Frontal cortex (tissue), 4 donors: ENCODE data around the gene MCM5. TPM values are rescaled to one million over a fixed set of nuclear protein-coding genes. Genes with fewer than 3 reads are reported as not detected.
"Not testable (repeated sequence)": the region's sequence is repeated elsewhere in the genome, so short reads cannot be mapped to it uniquely, and the experiment has no call there.

Source experiments
- DNase-seq, 2 donors: peaks; one replicate each; pipeline ENCODE4 v3.0.0; 2012; ENCODE audit warnings: low spot score in 2 of 2
- FAIRE-seq: peaks from 2 replicates; lab custom pipeline; 2012; peaks lifted over from hg19 to GRCh38; lab: Jason Lieb, UNC
- total RNA-seq: library from RNA; depleted of rRNA; stranded (reverse); fragments of >200 nt; gene quantifications from one replicate; pipeline ENCODE4 v1.2.3, GENCODE V29; 2014
- donor health status: control.
- donor health status: control.
- donor health status: control.

The MCM5 gene
- total RNA-seq, 1 donor from 2014 or later, result 9.4 TPM

DNA sequence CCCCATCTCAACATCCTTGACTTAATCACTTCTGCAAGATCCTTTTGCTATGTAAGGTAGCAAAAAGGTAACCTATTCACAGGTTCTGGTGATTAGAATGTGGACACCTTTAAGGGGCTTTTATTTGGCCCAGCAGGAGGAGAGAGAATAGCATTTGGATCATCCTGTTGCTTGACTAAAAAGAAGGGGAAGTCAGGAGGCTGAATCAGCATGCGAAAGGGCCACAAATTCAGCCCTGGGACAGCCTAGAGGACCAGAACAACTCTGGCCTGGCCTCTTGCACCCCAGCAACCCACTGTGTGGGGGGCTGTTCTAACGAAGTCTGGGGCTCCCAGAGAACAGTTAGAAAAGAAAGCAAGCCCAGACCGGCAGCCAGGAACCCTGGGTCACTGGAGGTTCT, 22.2 kb upstream of the MCM5 start:
- FAIRE-seq (no peak), DNase-seq (no peak)

GRCh38 chr22:35378621-35379020, 21.3 kb upstream of the MCM5 start:
- DNase-seq, result no peak
- FAIRE-seq, result no peak

- DNase-seq, result no peak
- FAIRE-seq, result no peak
Measured at GRCh38 chr22:35379146-35379993, 20.6 kb upstream of the MCM5 start.

DNA sequence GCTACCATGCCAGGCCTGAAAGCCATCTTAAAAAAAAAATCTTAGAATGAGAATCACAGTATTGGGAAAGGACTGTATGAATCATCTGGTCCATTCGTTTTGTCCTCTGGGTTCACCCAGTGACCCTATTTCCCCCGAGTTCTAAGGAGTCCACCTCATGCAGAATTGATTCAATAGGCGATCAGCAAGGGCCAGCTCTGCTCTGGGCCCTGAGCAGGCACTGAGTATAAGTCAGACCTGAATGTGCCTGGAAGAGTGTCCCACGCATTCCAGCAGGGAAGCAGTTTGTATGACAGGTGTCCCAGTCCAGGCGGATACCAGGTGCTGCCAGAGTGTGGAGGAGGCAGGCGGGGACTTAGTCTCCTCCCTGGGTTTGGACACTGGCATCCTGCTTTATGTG, 19.9 kb upstream of the MCM5 start:
- no peak for DNase-seq
- no peak for FAIRE-seq

DNA sequence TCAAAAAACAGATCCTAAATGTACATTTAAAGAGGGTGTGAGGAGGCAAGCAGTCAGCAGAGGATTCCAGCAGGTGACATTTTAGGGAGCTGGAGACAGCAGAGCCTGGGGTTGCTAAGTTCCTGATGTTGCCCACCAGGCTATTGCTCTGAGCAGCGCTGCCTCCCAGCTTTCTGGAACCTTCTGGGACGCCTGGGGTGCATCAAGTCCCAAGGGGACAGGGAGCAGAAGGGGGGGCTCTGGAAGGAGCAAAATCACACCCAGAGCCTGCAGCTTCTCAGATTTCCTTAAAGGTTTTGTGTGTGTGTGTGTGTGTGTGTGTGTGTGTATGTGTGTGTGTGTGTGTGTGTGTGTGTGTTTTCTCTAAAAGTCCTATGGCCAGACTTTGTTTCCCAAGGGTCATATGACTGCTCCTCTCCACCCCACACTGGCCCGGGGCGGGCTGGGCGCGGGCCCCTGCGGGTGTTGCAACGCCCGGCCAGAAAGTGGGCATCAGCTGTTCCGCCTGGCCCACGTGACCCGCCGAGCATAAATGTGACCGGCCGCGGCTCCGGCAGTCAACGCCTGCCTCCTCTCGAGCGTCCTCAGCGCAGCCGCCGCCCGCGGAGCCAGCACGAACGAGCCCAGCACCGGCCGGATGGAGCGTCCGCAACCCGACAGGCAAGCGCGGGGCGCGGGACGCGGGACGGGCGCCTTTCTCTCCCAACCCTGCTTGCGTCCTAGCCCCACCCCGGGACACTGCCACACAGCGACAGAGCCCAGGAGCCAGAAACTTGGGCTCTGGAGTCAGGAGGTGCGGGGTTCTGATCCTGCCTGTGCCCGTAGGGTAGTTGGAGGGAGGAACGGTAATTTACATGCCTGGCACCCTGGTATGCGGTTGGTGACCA, 19.2 kb upstream of the MCM5 start, which contains the start of gene HMOX1:
HMOX1 (plus strand) TSS at position 560 of the 887 bp plus-strand sequence; CDS start at position 638, 78 bp downstream.
- DNase-seq (peak; percentile 88 to 93), FAIRE-seq (no peak)

DNA sequence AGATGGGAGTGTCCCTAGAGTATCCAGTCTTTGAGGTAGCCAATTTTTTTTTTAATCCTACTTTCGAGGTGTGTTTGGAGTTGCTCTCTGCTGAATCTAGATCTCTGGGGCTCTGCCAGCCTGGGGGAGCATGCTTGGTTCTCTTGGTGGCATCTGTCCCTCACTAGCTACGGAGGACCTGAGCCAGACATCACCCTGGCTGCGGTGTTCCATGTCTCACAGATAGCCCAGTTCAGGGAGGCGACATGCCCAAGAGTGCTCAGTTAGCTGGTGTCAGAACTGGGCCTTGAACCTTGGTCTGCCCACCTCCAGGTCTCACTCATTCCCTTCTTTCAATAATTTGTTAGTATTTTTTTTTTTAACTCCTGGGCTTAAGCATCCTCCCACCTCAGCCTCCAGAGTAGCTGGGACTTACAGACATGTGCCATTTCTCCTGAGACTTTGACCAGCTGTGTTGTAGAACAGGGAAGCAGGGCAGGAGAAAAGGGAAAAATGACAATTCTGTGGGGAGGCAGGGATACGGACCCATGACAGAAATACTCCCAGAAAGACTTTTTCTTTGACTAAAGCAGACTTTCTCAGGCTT, 18.4 kb upstream of the MCM5 start:
- FAIRE-seq (no peak), DNase-seq (no peak)

DNA sequence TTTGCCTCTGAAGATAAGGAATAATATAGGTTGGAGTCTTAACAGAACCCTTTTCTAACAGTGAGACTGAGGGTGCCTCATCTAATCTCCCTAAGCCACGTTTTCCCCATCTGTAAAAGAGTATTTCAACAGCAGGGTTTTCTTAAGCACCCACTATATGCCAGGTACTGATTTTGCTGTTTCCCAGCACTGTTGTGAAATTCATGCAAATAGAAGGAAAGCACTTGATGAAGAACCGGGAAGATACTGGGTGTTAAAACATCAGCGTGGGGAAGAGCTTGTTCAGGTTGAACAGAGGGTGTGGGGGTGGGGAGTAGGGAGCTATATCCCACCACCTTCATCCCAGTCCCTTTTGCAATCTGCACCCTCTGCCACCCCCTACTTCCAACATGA, 16.3 kb upstream of the MCM5 start:
- no peak for DNase-seq
- FAIRE-seq, result no peak

GRCh38 chr22:35384527-35384926, 15.4 kb upstream of the MCM5 start:
- FAIRE-seq (no peak), DNase-seq (no peak)

- FAIRE-seq (no peak), DNase-seq (no peak)
Measured at GRCh38 chr22:35384975-35385588, 14.9 kb upstream of the MCM5 start.

DNA sequence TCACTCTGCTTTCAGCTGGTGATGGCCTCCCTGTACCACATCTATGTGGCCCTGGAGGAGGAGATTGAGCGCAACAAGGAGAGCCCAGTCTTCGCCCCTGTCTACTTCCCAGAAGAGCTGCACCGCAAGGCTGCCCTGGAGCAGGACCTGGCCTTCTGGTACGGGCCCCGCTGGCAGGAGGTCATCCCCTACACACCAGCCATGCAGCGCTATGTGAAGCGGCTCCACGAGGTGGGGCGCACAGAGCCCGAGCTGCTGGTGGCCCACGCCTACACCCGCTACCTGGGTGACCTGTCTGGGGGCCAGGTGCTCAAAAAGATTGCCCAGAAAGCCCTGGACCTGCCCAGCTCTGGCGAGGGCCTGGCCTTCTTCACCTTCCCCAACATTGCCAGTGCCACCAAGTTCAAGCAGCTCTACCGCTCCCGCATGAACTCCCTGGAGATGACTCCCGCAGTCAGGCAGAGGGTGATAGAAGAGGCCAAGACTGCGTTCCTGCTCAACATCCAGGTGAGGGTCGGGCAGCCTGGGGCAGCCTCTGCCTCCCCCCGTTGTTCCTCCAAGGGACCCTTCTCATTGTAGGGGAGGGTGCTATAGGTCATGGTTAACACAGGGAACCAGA, 13.2 kb upstream of the MCM5 start:
- FAIRE-seq (no peak), DNase-seq (no peak)

- no peak for FAIRE-seq
- no peak for DNase-seq
Measured at GRCh38 chr22:35390933-35391332, 9.0 kb upstream of the MCM5 start.

DNA sequence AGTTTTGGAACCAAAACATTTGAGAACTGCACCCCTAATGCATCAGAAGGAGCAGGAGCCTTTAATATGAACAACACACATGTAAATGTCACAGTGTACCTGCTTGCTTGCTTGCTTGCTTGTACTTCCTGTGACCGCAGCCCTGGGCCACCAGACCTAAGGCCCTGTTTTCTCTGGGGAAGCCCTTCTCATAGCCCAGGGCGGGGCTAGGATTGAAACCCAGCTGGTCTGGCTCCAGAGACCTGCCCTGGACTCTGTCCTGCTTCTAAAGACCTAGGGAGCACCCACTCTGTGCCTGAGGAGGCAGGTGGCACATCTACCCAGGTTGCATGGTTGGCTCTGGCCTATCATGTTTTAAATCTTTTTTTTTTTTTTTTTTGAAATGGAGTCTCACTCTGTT, 7.6 kb upstream of the MCM5 start:
- no peak for FAIRE-seq
- DNase-seq, result no peak

- FAIRE-seq (no peak), DNase-seq (no peak)
Measured at GRCh38 chr22:35393116-35394010, 6.6 kb upstream of the MCM5 start.

GRCh38 chr22:35394011-35394312, 6.0 kb upstream of the MCM5 start:
- no peak for FAIRE-seq
- no peak for DNase-seq

DNA sequence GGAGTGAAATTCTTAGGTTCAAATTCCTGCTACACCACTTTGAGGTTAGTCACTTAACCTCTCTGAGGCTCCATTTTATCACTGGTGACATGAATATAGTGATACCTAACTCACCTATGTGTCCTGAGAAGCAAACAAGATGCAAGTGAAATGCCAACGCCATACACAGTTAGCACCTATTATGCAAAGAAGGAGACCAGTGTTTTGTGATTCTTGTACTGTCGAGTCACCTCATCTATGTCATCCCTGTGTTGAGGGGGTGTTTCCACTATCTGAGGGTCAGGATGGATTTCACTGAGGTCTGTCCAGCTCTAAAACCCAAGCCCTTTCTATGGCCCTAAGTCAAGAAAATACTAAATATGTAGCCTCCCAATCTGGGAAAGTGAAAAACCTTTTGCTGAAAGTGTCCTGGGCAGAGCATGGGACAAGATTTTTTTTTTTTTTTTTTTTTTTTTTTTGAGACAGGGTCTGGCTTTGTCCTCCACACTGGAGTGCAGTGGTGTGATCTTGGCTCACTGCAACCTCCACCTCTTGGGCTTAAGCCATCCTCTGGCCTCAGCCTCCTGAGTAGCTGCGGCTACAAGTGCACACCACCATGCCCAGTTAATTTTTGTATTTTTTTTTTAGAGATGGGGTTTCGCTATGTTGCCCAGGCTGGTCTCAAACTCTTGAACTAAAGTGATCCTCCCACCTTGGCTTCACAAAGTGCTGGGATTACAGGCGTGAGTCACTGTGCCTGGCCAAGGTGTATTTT, 5.0 kb upstream of the MCM5 start:
- no peak for FAIRE-seq

DNA sequence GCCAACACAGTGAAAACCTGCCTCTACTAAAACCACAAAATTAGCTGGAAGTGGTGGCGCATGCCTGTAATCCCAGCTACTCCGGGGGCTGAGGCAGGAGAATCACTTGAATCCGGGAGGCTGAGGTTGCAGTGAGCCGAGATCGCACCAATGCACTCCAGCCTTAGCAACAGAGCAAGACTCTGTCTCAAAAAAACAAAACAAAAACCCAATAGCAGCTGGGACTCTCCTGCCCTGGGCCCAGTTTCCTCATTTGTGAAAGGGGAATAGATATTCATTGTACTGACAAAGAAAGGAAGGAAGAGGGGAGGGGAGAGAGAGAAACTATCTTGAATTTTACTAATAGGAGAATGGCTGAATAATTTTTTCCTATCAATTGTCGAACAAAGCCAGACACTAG, 3.3 kb upstream of the MCM5 start:
- DNase-seq, FAIRE-seq: not testable (repeated sequence)

More for the DNA sequence above, 5.0 kb upstream of the MCM5 start:
- no peak for DNase-seq

DNA sequence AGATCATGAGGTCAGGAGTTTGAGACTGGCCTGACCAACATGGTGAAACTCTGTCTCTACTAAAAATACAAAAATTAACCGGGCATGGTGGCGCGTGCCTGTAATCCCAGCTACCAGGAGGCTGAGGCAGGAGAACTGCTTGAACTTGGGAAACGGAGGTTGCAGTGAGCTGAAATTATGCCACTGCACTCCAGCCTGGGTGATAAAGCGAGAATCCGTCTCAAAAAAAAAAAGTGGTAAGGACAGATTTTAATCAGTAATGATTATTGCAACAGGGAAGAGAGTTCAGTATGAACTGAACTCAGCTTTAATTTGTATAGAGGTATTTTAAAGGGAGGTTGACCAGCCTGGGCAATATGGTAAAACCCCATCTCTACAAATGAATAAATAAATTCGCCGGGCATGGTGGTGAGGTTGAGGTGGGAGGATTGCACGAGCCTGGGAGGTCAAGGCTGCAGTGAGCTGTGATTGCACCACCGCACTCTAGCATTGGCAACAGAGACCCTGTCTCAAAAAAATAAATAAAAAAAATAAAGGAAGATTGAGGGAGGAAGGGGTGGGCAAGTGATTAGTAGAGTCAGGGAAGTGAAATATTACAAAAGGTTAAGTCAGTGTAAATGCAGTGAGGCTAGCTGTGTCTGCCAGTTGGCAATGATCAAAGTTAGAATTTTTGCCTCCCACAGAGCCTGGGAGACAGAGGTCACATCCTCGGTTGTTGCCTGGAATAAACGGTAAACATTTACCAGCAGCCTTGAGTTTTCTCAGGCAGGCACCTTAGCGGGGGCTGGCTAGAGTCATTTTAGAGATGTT, 2.6 kb upstream of the MCM5 start:
- no peak for DNase-seq
- FAIRE-seq, result no peak
